Pons (tissue), 1 donor: Measurements from ENCODE around the gene CNIH3.

Source experiments
- DNase-seq: peaks from one replicate; pipeline ENCODE4 v3.0.0-alpha.2; 2016; ENCODE audit warnings: low spot score

Gene CNIH3

GRCh38 chr1:224720216-224720615 lies 104.1 kb downstream of the CNIH3 start:
- DNase-seq = no peak

- DNase-seq = no peak
Observed at GRCh38 chr1:224721000-224721399, 104.9 kb downstream of the CNIH3 start.

GRCh38 chr1:224722838-224723237 lies 106.7 kb downstream of the CNIH3 start:
- no peak for DNase-seq

GRCh38 chr1:224724566-224724965 lies 108.4 kb downstream of the CNIH3 start:
- DNase-seq = no peak

GRCh38 chr1:224726441-224727182 lies 110.5 kb downstream of the CNIH3 start:
- peak; percentile 27 for DNase-seq

- DNase-seq = no peak
Observed at GRCh38 chr1:224727351-224728289, 111.5 kb downstream of the CNIH3 start.

GRCh38 chr1:224730540-224730939 lies 114.4 kb downstream of the CNIH3 start:
- DNase-seq = no peak

GRCh38 chr1:224730965-224731364 lies 114.8 kb downstream of the CNIH3 start:
- DNase-seq = no peak

- no peak for DNase-seq
Observed at GRCh38 chr1:224731633-224732032, 115.5 kb downstream of the CNIH3 start.

- no peak for DNase-seq
Observed at GRCh38 chr1:224732377-224733026, 116.4 kb downstream of the CNIH3 start.

- DNase-seq = no peak
Observed at GRCh38 chr1:224733027-224733911, 117.2 kb downstream of the CNIH3 start.

GRCh38 chr1:224734261-224734935 lies 118.3 kb downstream of the CNIH3 start:
- no peak for DNase-seq

- no peak for DNase-seq
Observed at GRCh38 chr1:224735159-224735558, 119.0 kb downstream of the CNIH3 start.

- peak; percentile 86 for DNase-seq
Observed at GRCh38 chr1:224736619-224737352, 120.7 kb downstream of the CNIH3 start.

- no peak for DNase-seq
Observed at GRCh38 chr1:224737353-224737727, 121.2 kb downstream of the CNIH3 start.

- DNase-seq = no peak
Observed at GRCh38 chr1:224739303-224739996, 123.3 kb downstream of the CNIH3 start.

GRCh38 chr1:224739997-224740684 lies 124.0 kb downstream of the CNIH3 start:
- no peak for DNase-seq

- DNase-seq = no peak
Observed at GRCh38 chr1:224740685-224741052, 124.6 kb downstream of the CNIH3 start.

GRCh38 chr1:224742349-224742748 lies 126.2 kb downstream of the CNIH3 start:
- DNase-seq = no peak
